ENCODE measurements around the gene COX7A1.

COX7A1 gene

DNA sequence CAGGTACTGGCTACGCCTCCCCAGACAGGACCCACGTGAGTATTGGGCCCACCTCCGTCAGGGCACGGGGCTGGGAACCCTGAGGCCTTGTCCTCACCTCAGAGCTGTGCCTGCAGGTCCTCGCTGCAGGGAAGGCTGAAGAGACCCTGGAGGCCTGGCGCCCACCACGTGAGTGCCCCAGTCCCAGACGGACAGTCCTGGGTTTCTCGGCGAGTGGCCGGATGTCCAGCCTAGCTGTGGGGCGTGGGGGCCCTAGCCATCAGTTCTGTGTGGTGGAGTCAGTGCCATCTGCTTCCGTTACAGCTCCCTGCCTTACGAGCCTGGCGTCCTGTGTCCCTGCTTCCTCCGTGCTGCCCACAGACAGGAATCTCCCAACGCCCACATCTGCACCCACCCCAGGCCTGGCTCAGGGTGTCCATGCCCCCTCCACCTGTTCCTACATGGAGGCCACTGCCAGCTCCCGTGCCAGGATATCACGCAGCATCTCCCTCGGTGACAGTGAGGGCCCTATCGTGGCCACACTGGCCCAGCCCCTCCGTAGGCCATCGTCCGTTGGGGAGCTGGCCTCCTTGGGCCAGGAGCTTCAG, 49.1 kb downstream of the COX7A1 start:
- H3K4me1 ChIP-seq (ENCODE audit: control insufficient read depth, insufficient read depth, low read length) = no peaks in the 10 kb centered on the region
- H3K27ac ChIP-seq (ENCODE audit: low read depth, low read length) = no peak overlapping the region
- no peak overlapping the region for H3K4me3 ChIP-seq (ENCODE audit: low read length)
- no peaks in the 10 kb centered on the region for H3K27me3 ChIP-seq (ENCODE audit: control insufficient read depth, insufficient read depth, low read length)
- H3K36me3 ChIP-seq (ENCODE audit: control insufficient read depth, insufficient read depth, low read length) = no peaks in the 10 kb centered on the region
- H3K9ac ChIP-seq (ENCODE audit: low read length) = no peak overlapping the region

DNA sequence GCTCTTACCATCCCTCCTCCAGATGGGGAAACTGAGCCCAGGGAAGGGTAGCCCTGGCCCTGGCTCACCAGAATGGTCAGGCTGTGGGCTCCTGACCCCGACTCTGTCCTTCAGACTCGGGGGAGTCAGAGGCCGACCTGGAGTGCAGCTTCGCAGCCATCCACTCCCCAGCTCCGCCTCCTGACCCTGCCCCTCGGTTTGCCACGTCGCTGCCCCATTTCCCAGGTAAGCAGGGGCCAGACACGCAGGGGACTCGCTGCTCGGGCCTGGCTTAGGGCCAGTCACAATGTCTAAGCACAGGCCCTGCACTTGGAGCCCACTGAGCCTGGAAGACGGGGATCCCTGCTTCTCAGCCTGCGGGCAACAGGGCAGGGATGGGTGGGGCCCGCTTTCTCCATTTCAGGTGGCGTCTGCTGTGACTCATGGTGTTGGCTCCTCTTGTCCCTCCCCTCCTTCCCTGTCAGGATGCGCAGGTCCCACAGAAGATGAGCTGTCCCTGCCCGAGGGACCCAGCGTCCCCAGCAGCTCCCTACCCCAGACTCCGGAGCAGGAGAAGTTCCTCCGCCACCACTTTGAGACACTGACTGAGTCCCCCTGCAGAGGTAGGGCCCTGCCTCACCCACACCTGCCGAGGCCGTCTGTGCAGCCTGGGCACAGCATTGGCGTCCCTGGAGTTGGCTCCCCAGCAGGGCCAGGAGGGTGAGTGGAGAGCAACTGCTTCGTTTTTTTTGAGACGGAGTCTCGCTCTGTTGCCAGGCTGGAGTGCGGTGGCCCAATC, 50.5 kb downstream of the COX7A1 start:
- Histone ChIP-seq H3K4me3 (ENCODE audit: low read length) (no peak overlapping the region), H3K36me3 (ENCODE audit: control insufficient read depth, insufficient read depth, low read length) (no peaks in the 10 kb centered on the region), H3K27me3 (ENCODE audit: control insufficient read depth, insufficient read depth, low read length) (no peaks in the 10 kb centered on the region), H3K4me1 (ENCODE audit: control insufficient read depth, insufficient read depth, low read length) (no peaks in the 10 kb centered on the region), H3K27ac (ENCODE audit: low read depth, low read length) (no peak overlapping the region), H3K9ac (ENCODE audit: low read length) (no peak overlapping the region)

Measured in rectal smooth muscle tissue (tissue), 1 donor.